Stimulated activated CD4-positive, alpha-beta T cell treated with anti-CD3 and anti-CD28 coated beads, Interleukin-15, amount 100 ng/mL, for 1 hour (primary cell): Measurements from ENCODE around the gene RSPRY1.

ENCODE experiments used
- DNase-seq, 2 donors: peaks; one replicate each; pipeline ENCODE4 v3.0.0-alpha.2; 2020; ENCODE audit warnings: low read depth in 1 of 2, low spot score in 1 of 2

The RSPRY1 gene

GRCh38 chr16:57216968-57217367, 30.8 kb downstream of the RSPRY1 start:
- no peak for DNase-seq

- DNase-seq, result no peak
Measured at GRCh38 chr16:57223057-57223456, 36.9 kb downstream of the RSPRY1 start.

DNA sequence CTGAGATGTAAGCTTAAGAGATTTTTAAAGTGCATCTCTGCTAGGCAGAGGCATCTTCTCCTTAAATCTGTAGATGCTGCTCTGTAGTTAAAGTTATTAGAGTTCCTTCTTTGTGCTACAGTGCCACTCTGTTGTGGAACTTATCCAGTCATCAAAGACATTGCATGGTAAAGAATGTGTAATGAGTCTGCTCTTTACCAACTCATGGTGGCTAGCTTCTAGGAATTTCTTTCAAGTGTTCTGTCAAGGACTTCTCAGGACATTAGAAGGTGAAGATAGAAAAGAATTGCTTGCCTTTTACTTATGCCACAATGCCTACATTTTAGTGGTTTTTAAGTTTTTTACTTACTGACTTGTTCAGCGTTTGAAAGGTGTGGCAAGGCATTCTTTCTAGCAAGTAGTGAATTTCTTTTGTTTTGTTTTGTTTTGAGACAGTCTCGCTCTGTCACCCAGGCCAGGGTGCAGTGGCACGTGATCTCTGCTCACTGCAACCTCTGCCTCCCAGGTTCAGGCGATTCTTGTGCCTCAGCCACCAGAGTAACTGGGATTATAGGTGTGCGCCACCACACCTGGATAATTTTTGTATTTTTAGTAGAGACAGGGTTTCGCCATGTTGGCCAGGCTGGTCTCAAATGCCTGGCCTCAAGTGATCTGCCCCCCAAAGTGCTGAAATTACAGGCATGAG, 38.7 kb downstream of the RSPRY1 start:
- DNase-seq, result no peak

DNA sequence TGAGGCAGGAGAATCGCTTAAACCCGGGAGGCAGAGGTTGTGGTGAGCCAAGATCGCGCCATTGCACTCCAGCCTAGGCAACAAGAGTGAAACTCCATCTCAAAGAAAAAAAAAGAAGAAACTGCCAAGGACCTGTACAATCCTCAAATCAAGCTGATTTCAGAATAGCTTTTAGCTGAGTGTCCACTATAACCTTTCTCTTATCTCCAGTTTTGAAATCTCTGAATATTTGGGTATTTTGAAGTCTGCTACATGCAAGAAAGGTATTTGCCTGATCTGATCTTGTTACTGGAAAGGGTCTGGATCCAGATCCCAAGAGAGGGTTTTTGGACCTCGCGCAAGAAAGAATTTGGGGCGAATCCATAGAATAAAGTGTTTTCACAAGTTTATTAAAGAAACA, 39.8 kb downstream of the RSPRY1 start:
- no peak for DNase-seq

DNA sequence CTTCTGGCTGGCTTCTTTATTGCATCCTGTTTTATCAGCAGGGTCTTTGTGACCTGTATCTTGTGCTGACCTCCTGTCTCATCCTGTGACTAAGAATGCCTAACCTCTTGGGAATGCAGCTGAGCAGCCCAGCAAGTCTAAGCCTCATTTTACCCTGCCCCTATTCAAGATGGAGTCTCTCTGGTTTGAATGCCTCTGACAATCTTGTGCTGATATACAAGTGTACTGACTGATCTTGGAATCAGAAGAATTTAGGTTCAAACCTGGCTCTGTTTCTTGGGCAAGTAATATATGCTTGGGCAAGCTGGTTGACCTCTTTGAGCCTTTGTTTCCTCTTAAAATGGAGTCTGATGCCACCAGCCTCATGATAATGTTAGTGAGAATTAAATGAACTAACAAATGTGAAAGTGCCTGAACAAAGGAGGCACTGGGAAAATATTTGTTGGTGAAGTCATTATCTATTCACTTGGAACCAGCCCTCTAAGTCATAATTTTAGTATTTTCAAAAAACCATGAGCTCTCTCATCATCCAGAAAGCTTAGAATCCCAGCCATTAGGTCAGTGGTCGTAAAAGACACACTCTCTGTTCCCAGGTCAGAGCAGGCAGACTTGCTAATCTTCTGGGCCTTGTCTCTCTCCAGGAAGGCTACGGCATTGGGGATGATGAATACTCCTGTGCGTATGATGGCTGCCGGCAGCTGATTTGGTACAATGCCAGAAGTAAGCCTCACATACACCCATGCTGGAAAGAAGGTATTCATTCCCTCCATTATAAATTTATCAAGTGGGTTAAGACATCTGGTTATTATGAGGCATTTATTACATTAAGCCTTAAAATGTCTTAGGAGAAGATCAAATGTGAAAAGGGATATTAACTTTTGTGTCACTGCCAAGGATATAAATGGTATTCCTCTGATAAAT, 40.8 kb downstream of the RSPRY1 start:
- DNase-seq, result no peak

DNA sequence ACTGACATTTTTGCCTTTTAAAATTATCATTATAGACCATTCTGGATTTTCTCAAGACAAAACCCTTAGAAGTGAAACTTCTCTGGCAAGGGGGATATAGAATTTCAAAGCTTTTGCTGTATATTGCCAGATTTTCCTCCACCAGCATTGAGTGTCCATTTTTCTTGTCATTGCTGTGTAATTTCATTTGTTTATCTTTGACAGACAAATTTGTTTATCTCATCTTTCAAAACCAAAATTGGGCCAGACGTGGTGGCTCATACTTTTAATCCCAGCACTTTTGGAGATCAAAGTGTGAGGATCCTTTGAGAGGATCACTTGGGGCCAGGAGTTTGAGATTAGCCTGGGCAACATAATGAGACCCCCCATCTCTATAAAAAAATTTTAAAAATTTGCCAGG, 43.0 kb downstream of the RSPRY1 start:
- DNase-seq, result no peak

GRCh38 chr16:57231821-57232350, 45.8 kb downstream of the RSPRY1 start:
- DNase-seq, result no peak

DNA sequence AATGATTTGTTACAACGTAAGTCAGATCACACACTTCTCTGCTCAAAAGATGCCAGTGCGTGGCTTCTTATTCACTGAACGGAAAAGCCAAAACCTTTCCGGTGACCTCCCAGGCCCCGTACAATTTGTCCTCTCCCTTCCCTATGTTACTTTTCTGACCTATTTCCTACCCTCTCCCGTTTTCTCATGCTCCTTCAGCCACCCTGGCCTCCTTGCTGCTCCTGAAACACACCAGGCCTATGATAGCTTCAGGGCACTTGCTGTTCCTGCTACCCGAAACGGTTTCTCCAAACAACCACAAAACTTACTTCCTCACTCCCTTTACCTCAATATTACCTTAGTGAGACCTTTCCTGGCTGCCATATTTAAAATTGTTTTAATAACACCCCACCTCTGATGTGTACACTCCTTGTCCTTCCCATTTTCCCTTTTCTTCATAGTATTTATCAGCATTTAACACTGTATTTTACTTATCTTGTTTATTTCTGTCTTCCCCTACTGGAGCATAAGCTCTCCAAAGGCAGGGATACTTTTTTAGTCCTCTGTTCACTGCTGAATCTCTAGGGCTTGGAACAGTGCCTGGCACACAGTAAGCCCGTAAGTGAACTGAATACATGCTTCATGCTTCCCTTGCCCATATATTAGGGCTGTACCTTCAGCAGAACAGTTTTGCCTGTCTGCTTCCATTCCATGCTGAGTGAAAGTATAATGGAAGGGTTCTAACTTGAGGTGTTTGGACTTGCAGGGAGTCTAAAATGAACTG, 48.0 kb downstream of the RSPRY1 start:
- no peak for DNase-seq

DNA sequence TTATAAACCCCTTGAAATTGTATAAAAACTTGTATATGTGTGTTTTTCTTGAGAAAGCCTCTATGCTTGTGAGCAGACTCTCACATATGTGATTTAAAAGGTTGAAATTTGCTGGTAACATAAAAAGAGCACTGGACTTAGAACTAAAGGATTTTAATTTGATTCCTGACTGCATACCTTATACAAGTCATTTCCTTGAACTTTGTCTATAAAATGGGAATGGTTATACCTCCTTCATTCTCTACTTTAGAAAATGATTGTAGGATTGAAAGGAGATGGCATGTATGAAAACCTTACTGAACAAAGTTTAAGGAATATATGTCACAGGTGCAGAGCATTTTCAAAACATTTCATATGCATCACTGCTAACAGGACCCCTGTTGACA, 48.6 kb downstream of the RSPRY1 start:
- no peak for DNase-seq

GRCh38 chr16:57235128-57236021, 49.2 kb downstream of the RSPRY1 start:
- DNase-seq, result no peak

- no peak for DNase-seq
Measured at GRCh38 chr16:57236022-57236350, 49.9 kb downstream of the RSPRY1 start.

GRCh38 chr16:57238682-57239081, 52.6 kb downstream of the RSPRY1 start:
- no peak for DNase-seq

DNA sequence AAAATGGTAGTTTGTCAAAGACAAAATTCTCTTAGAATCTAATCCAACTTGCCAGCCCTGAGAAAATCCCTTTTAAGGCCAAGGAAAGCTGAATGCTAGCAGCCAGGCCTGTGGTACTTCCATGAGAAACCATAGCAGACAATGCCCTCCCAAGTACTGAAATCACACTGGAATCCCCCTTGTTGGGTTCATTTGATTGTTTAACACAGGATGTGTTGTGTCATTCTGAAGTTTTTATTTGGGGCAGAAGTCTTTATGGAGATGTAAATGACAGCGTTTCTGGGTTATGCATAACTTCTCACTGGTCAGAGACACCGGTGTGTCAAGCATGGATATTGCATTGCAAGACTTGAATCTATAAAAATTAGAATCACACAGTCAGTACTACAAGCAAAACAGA, 53.0 kb downstream of the RSPRY1 start:
- DNase-seq, result no peak

DNA sequence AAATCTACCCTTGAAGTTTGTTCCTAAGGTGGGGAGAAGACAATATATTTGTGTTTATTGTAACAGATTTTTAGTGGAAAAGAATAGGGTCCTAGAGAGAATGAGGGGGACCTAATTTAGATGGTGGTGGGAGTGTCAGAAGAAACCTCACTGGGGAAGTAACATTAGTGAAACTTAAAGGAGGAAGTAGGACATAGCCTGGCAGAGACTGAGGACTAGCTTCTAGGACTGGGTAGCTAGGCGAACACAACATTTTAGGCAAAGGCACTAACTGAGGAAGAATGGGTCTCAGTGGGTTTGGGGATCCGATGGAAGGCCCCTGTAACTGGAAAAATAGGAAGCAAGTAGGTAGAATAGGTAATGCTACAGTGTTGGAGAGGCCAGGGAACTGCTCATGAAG, 54.7 kb downstream of the RSPRY1 start:
- no peak for DNase-seq

DNA sequence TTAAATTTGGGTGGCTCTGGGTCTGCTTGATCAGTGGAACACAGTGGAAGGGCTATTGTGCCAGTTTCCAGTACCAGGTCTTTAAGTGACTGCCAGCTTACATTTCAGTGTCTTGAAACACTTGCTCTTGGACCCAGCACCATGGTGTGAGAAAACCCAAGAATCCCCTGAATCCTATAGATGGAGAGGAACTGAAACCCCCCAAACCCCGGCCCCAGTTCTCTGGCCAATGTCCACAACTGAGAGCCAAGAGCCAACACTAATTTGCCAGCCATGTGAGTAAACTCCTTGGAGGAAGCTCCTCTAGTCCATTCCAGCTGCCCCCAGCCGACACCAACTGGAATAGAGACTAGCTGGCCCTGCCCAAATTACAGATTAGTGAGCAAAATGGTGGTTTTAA, 56.5 kb downstream of the RSPRY1 start:
- no peak for DNase-seq

DNA sequence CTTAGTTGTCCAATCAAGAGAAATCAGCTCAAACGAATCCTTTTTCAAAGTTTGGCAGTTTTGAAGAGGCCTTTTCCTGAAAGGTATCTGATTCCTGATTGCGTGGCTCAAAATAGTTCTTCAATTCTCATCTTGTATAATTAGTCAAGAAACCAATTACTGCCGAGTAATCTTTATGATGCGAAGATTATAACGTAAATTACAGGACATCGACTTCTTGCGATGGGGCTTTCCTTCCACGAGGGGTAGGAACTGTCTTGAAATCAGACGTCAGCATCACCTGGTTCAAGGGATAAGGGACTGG, 58.3 kb downstream of the RSPRY1 start:
- DNase-seq, result no peak

DNA sequence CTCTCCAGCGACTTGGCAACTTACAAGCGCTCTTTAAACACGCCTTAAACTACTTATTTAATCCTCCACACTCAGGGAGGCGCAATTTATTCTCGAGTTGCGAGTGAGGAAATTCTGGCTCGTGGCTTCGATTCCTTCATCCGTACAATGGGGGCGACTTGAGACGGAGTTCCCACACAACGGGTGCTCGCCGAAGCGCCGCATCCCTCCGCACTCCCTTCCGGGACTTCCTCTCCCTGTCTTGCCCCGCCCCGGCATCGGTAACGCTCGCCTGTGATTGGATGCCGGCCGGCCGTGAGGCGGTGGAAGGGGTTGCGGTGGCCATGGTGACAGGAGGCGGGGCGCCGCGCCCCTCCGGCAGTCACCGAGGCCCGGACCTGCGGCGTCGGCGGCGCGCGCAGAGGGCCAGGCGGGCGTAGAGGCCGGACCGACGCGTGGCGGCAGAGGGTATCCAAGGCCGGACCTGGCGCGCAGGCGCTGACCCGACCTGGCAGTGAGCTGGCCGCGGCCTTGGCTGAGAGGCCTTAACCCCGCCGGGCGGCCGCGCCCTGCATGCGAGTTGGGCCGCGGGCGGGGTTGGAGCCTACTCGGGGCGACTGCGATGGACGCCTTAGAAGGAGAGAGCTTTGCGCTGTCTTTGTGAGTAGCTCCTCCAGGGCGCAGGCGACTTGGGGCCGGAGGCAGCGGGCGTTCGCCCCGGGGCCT, 58.8 kb downstream of the RSPRY1 start, which contains the start of gene ARL2BP:
ARL2BP (plus strand) TSS at position 493 of the 705 bp plus-strand sequence; CDS start at position 602, 109 bp downstream.
- peak; percentile 95 to 97 for DNase-seq

- DNase-seq, result no peak
Measured at GRCh38 chr16:57245472-57246113, 59.5 kb downstream of the RSPRY1 start.

GRCh38 chr16:57251352-57251751, 65.2 kb downstream of the RSPRY1 start:
- DNase-seq, result no peak
